Stomach (tissue), 4 donors: Measurements from ENCODE around the gene SRGAP2B.
"Not testable (repeated sequence)": the region's sequence is repeated elsewhere in the genome, so short reads cannot be mapped to it uniquely, and the experiment has no call there.

Source experiments
- EP300 ChIP-seq: sonication (generic); formaldehyde crosslinking; IDR thresholded peaks from one replicate; pipeline ENCODE4 v1.6.1; 2017; ENCODE audit warnings: antibody characterized with exemption
- TF ChIP-seq, protein P1 (sequence below), 7 experiments: fragments of 450-650 bp in 4 of 7; fragments of 200-600 bp in 3 of 7; sonication (generic) in 3 of 7; IDR thresholded peaks; one replicate each; pipeline ENCODE4 v1.5.1; 2016 to 2019; ENCODE audit warnings: antibody characterized with exemption in 7 of 7, control low read depth in 2 of 7, mild to moderate bottlenecking in 1 of 7

DNA sequence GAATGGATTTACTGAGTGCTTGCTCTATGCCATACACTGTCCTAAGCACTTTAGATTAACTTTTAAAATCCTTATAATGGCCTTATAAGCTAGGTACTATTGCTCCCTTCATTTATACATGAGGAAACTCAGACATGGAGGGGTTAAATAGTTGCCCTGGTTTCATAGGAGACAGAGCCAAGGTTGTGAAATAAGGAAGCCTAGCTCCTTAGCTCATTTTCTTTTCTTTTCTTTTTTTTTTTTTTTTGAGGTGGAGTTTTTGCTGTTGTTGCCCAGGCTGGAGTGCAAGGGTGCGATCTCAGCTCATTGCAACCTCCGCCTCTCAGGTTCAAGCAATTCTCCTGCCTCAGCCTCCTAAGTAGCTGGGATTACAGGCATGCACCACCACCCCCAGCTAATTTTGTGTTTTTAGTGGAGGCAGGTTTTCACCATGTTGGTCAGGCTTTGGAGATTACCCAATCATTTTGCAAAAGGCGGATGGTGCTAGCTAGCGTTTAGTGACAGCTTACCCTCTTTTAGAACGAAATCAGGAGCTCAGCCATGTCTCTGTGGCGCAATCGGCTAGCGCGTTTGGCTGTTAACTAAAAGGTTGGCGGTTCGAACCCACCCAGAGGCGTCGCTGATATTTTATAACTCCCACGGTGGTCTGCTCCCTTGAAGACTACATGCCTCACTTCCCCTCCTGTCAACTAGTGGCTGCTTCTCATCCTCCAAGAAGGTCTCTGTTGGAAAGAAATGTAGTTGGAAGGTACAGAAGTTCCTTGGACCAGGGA lies 33.8 kb upstream of the SRGAP2B start:
- TF ChIP-seq, protein P1, sequence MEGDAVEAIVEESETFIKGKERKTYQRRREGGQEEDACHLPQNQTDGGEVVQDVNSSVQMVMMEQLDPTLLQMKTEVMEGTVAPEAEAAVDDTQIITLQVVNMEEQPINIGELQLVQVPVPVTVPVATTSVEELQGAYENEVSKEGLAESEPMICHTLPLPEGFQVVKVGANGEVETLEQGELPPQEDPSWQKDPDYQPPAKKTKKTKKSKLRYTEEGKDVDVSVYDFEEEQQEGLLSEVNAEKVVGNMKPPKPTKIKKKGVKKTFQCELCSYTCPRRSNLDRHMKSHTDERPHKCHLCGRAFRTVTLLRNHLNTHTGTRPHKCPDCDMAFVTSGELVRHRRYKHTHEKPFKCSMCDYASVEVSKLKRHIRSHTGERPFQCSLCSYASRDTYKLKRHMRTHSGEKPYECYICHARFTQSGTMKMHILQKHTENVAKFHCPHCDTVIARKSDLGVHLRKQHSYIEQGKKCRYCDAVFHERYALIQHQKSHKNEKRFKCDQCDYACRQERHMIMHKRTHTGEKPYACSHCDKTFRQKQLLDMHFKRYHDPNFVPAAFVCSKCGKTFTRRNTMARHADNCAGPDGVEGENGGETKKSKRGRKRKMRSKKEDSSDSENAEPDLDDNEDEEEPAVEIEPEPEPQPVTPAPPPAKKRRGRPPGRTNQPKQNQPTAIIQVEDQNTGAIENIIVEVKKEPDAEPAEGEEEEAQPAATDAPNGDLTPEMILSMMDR (IDR thresholded peaks at IDR 0.05): not testable (repeated sequence)
- TF ChIP-seq EP300: not testable (repeated sequence)
